ENCODE results near the gene GATM. TPM values are rescaled to one million over a fixed set of nuclear protein-coding genes. Genes with fewer than 3 reads are reported as not detected.

Gene GATM
- total RNA-seq, 2 donors from 2014 or later: 12.9 to 254 TPM

DNA sequence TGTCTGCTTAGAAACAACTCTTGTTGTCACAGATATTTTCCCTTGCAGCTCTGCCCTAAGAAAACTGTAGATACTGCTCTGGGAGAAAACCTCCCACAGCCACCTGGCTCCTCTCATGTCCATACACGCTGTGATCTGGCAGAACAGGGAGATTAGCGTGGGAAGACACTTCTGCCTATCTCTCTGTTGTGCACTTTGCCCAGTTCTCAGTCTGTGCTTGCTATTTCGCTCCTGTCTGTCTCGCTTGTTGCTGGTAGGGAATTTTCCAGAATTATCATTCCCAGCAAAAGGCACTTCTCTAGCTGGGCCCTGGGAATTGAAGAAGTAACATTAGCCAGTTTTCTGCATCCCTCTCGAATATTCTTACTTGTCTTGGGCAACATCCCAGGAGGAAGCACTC, 8.1 kb upstream of the GATM start:
- Histone ChIP-seq H3K4me1 (replicated peaks) (no peaks in the 10 kb centered on the region), H3K4me3 (no peak overlapping the region), H3K9me3 (no peaks in the 10 kb centered on the region), H3K27ac (peak overlapping the region in 1 of 2 donors; percentile 19), H3K27me3 (replicated peaks; ENCODE audit: insufficient read depth) (peaks cover 2% of the 10 kb centered on the region), H3K36me3 (no peaks in the 10 kb centered on the region)
- peak; percentile 30 for DNase-seq (ENCODE audit: low spot score)
- TF ChIP-seq CTCF (IDR thresholded peaks at IDR 0.05) (no peak), POLR2AphosphoS5 (IDR thresholded peaks at IDR 0.05) (no peak), POLR2A (IDR thresholded peaks at IDR 0.05) (no peak)
- intact Hi-C loops (cut with DNase I): no loop called here
- WGBS: 12% methylated on average over 5 of the region's 5 CpGs

- intact Hi-C loops (cut with DNase I): no loop called here
Observed at GRCh38 chr15:45385590-45385989, 7.2 kb upstream of the GATM start.

GRCh38 chr15:45384700-45385099, 6.4 kb upstream of the GATM start:
- TF ChIP-seq POLR2AphosphoS5 (IDR thresholded peaks at IDR 0.05) (no peak), CTCF (IDR thresholded peaks at IDR 0.05) (no peak), POLR2A (IDR thresholded peaks at IDR 0.05) (no peak)
- Histone ChIP-seq H3K27me3 (replicated peaks; ENCODE audit: insufficient read depth) (peaks cover 2% of the 10 kb centered on the region), H3K4me3 (no peak overlapping the region), H3K27ac (no peak overlapping the region), H3K36me3 (no peaks in the 10 kb centered on the region), H3K4me1 (replicated peaks) (no peaks in the 10 kb centered on the region), H3K9me3 (no peaks in the 10 kb centered on the region)
- intact Hi-C loops (cut with DNase I): no loop called here
- 91% methylated on average over 2 of the region's 2 CpGs for WGBS
- DNase-seq (ENCODE audit: low spot score): no peak

More at GRCh38 chr15:45385590-45385989, 7.2 kb upstream of the GATM start:
- no peak overlapping the region for H3K4me3 ChIP-seq
- H3K27me3 ChIP-seq (replicated peaks; ENCODE audit: insufficient read depth): peaks cover 2% of the 10 kb centered on the region
- no peaks in the 10 kb centered on the region for H3K36me3 ChIP-seq
- no peak overlapping the region for H3K27ac ChIP-seq
- DNase-seq (ENCODE audit: low spot score): no peak
- TF ChIP-seq CTCF (IDR thresholded peaks at IDR 0.05) (no peak), POLR2A (IDR thresholded peaks at IDR 0.05) (no peak), POLR2AphosphoS5 (IDR thresholded peaks at IDR 0.05) (no peak)
- H3K4me1 ChIP-seq (replicated peaks): no peaks in the 10 kb centered on the region
- WGBS: 77% methylated on average over 1 of the region's 1 CpG
- H3K9me3 ChIP-seq: no peaks in the 10 kb centered on the region

GRCh38 chr15:45378913-45379262, 544 bp upstream of the GATM start:
- intact Hi-C loops (cut with DNase I): loop anchor here (2.0 to 10.0 kb wide), 3 partner anchors 24 to 214 kb away; a partner anchor contains a TSS
- DNase-seq (ENCODE audit: low spot score): no peak
- Histone ChIP-seq H3K27ac (peak overlapping the region in 1 of 2 donors; percentile 48), H3K36me3 (no peaks in the 10 kb centered on the region), H3K27me3 (replicated peaks; ENCODE audit: insufficient read depth) (no peaks in the 10 kb centered on the region), H3K9me3 (no peaks in the 10 kb centered on the region), H3K4me3 (peak overlapping the region; percentile 43 to 45), H3K4me1 (replicated peaks) (no peaks in the 10 kb centered on the region)
- TF ChIP-seq CTCF (IDR thresholded peaks at IDR 0.05) (no peak), POLR2AphosphoS5 (IDR thresholded peaks at IDR 0.05) (no peak), POLR2A (IDR thresholded peaks at IDR 0.05) (no peak)
- 35% methylated on average over 11 of the region's 11 CpGs for WGBS

- H3K9me3 ChIP-seq: no peaks in the 10 kb centered on the region
- H3K4me1 ChIP-seq (replicated peaks): no peaks in the 10 kb centered on the region
- H3K36me3 ChIP-seq: no peaks in the 10 kb centered on the region
- no peak for DNase-seq (ENCODE audit: low spot score)
- TF ChIP-seq CTCF (IDR thresholded peaks at IDR 0.05) (no peak), POLR2AphosphoS5 (IDR thresholded peaks at IDR 0.05) (no peak), POLR2A (IDR thresholded peaks at IDR 0.05) (no peak)
- intact Hi-C loops (cut with DNase I): loop anchor here (2.0 to 10.0 kb wide), 3 partner anchors 25 to 213 kb away; a partner anchor contains a TSS
- no peaks in the 10 kb centered on the region for H3K27me3 ChIP-seq (replicated peaks; ENCODE audit: insufficient read depth)
- peak overlapping the region; percentile 48 to 69 for H3K27ac ChIP-seq
- H3K4me3 ChIP-seq: peak overlapping the region; percentile 43 to 45
- 1% methylated on average over 32 of the region's 32 CpGs for WGBS
Observed at GRCh38 chr15:45377609-45378148, 665 bp downstream of the GATM start.
